ENCODE data around the gene CHMP2B.

The CHMP2B gene, protein sequence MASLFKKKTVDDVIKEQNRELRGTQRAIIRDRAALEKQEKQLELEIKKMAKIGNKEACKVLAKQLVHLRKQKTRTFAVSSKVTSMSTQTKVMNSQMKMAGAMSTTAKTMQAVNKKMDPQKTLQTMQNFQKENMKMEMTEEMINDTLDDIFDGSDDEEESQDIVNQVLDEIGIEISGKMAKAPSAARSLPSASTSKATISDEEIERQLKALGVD

GRCh38 chr3:87227104-87227834 is at the start of gene CHMP2B:
CHMP2B (plus strand) TSS chr3:87227309; CDS start chr3:87227523, 214 bp downstream.
- peak within 1 kb of the TSS; percentile 77 for H3K4me3 ChIP-seq (ENCODE audit: low read depth, low read length)
- peak; percentile 94 for DNase-seq (ENCODE audit: low read depth)
- no peak for TF ChIP-seq CTCF (IDR thresholded peaks at IDR 0.05; ENCODE audit: insufficient read depth, low read depth, low read length, missing control alignments)

- H3K4me3 ChIP-seq (ENCODE audit: low read depth, low read length): no peak overlapping the region
- TF ChIP-seq CTCF (IDR thresholded peaks at IDR 0.05; ENCODE audit: insufficient read depth, low read depth, low read length, missing control alignments): no peak
- no peak for DNase-seq (ENCODE audit: low read depth)
These were observed 47.5 kb upstream of the CHMP2B start for GRCh38 chr3:87179642-87180041.

DNA sequence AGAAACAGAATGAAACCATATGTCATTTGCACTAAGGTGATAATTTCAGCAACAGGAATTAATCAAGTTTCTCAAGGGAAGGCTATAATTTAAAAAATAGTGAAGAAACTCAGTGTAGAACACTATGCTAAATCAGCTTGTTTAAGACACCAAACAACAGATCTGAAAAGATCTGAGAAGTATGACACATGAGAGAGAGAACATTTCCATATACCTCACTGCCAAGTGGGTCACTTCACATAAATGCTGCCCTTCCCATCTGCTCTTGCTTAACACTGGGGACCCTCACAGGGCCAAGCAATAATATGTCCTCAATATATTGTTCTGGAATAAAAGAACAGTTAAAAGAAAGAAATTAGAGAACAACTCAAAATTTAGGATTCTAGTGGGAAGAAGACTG is 45.6 kb upstream of the CHMP2B start:
- no peak for TF ChIP-seq CTCF (IDR thresholded peaks at IDR 0.05; ENCODE audit: insufficient read depth, low read depth, low read length, missing control alignments)
- H3K4me3 ChIP-seq (ENCODE audit: low read depth, low read length): no peak overlapping the region
- DNase-seq (ENCODE audit: low read depth): no peak

- no peak for DNase-seq (ENCODE audit: low read depth)
These were observed 45.1 kb upstream of the CHMP2B start for GRCh38 chr3:87182023-87182422.

GRCh38 chr3:87186608-87187159 is 40.4 kb upstream of the CHMP2B start:
- no peak for DNase-seq (ENCODE audit: low read depth)
- no peak overlapping the region for H3K4me3 ChIP-seq (ENCODE audit: low read depth, low read length)

More at GRCh38 chr3:87182023-87182422, 45.1 kb upstream of the CHMP2B start:
- no peak overlapping the region for H3K4me3 ChIP-seq (ENCODE audit: low read depth, low read length)
- no peak for TF ChIP-seq CTCF (IDR thresholded peaks at IDR 0.05; ENCODE audit: insufficient read depth, low read depth, low read length, missing control alignments)

DNA sequence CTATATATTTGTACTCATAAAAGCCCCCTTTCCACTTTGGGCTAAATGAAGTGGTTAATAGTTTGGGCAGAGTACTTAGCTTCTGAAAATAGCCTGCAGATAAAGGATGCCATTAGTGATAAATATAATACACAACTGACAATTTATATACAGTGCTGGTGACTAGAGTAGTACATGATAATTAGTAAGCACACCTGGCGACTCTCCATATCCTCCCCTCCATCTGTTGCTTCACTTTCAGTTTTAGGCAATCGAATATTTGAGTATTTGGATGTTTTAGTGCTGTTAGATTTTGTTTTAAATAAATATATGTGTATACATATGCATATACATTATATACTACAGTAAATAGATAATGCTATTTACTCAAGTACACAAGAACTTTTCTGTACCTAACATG is 35.9 kb upstream of the CHMP2B start:
- no peak overlapping the region for H3K4me3 ChIP-seq (ENCODE audit: low read depth, low read length)
- no peak for TF ChIP-seq CTCF (IDR thresholded peaks at IDR 0.05; ENCODE audit: insufficient read depth, low read depth, low read length, missing control alignments)
- DNase-seq (ENCODE audit: low read depth): no peak

More at GRCh38 chr3:87186608-87187159, 40.4 kb upstream of the CHMP2B start:
- TF ChIP-seq CTCF (IDR thresholded peaks at IDR 0.05; ENCODE audit: insufficient read depth, low read depth, low read length, missing control alignments): no peak
